HG03457 (cell line): ENCODE measurements around the gene TCHP.
"Not testable (repeated sequence)": the region's sequence is repeated elsewhere in the genome, so short reads cannot be mapped to it uniquely, and the experiment has no call there.

Source experiments
- ATAC-seq: cut with Tn5 transposase; IDR thresholded peaks from one replicate; pipeline ENCODE4 v1.9.1; 2021; ENCODE audit warnings: moderate number of reproducible peaks; ENCODE audit not compliant: unreplicated experiment

TCHP gene

DNA sequence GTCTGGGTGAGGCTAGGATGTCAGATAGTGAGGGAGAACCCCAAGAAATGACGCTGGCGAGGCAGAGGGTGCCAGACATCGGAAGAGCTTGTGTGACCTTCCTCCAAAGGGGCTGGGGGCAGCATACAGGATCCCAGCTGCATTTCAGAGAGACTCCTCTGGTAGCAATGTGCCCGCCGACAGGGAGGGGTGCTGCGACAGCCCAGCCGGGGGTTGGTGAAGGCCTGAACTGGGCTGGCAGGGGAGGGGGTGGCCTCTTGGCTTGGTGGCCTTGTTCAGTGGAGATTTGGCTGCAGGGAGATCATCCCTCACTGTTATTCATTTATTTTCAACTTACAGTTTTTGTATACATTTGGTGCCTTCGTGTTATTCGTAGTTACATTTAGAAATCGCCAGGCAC lies 5.2 kb downstream of the TCHP start:
- no peak for ATAC-seq

DNA sequence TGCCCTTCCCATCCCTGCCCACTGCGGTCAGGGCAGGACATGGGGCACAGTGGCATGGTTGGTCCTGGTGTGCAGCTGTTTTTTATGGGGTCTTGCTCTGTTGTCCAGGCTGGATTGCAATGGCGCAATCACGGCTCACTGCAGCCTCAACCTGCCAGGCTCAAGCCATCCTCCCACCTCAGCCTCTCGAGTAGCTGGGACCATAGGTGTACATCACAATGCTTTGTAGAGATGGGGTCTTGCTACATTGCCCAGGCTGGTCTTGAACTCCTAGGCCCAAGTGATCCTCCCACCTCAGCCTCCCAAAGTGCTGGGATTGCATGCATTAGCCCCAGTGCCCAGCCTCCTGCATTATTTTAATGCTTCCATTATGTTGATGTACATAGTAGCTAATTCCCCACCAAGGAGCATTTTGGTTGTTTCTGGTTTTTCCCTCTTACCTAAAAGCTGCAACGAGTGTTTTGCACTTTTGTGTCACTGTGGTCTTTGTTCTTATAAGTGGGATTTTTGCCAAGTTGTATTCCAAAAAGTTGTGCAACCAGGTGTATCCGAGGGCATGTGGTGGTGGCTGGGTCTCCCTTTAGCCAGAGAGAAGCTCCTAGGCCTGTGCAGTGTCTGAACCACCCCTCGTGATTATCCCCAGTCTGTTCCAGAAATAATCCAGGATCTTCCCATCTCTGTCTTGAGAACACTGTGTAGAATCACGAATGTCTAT lies 10.3 kb downstream of the TCHP start:
- ATAC-seq: no peak

DNA sequence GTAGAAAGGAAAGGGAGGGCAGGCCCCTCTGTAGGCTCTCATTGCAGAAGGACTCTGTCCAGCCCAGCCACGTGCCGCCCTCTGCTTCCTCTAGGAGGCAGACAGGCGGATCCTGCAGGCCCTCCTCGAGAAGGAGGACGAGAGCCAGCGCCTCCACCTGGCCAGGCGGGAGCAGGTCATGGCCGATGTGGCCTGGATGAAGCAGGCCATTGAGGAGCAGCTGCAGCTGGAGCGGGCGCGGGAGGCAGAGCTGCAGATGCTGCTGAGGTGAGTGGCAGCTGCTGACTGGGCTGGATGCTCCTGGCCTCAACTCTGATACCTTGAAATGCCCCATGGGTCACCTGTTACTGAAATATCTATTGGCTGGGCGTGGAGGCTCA lies 10.9 kb downstream of the TCHP start:
- ATAC-seq: no peak

GRCh38 chr12:109912855-109913321 lies 12.8 kb downstream of the TCHP start:
- ATAC-seq: no peak

DNA sequence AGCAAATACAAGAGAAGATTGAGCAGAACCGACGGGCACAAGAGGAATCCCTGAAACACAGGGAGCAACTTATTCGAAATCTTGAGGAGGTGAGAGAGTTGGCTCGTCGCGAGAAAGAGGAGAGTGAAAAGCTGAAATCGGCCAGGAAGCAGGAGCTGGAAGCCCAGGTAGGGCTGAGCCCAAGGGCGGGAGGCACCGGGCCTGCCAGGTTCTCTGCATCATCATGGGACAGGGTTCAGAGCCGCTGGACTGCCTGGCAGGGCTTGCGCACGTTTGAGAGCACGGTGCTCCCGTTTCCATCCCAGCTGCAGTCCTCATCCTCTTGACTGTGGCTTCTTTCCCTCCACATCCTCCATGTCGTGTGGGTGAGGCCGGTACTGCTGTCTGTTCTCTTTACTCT lies 14.4 kb downstream of the TCHP start:
- ATAC-seq: no peak

DNA sequence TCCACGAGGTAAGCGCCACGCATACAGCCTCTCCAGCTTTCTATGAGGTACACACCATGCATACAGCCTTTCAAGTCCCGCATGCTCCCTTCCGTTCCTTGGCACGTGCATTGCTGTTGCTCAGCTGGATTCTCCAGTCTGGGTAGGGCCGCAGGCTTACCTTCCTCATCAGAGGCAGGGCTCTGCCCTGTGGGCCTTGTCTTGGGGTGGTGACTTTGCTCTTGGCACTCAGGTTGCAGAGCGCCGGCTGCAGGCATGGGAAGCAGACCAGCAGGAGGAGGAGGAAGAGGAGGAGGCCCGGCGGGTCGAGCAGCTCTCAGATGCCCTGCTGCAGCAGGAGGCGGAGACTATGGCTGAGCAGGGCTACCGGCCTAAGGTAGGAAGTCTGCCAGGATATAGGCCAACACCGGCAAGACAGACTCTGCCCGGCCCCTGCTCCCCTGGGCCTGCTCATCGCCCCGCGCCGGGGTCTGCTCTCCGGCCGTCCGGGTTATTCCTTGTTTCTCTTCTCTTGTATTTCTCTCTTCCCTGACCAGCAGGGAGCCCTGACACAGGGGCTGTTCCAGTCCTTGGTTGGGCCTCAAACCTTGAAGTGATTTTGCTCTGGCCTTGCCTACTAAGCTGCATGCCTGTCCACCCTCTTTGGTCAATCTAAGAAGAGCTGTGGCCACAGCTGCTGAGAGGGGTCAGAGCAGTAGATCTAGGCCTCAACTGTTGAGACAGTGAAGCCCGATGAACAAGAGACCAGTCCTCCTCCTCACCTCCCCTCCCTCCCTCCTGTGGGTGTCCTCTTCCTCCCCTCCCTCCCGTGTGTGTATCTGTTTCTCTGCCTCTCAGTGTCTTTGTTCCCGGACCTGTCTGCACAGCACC lies 15.3 kb downstream of the TCHP start:
- no peak for ATAC-seq

DNA sequence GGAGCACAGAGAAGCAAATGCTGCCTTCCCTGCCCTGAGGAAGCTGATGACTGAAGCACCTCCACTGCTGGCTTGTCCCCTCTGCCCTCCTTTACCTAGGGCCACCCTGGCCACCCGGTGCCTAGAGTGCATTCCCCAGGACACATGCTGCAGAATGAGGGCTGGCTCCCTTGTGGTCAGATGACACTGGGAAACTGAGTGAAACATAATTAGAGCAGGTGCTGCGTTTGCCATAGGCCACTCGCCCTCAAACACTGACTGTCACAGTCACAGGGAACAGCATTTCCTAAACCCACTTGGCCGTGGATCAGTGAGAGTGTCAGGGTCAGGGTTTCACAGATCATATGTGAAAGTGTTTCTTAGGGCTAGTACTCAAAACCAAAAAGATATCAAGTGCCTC lies 16.0 kb downstream of the TCHP start:
- ATAC-seq: no peak

- no peak for ATAC-seq
Measured at GRCh38 chr12:109919456-109919855, 19.4 kb downstream of the TCHP start.

DNA sequence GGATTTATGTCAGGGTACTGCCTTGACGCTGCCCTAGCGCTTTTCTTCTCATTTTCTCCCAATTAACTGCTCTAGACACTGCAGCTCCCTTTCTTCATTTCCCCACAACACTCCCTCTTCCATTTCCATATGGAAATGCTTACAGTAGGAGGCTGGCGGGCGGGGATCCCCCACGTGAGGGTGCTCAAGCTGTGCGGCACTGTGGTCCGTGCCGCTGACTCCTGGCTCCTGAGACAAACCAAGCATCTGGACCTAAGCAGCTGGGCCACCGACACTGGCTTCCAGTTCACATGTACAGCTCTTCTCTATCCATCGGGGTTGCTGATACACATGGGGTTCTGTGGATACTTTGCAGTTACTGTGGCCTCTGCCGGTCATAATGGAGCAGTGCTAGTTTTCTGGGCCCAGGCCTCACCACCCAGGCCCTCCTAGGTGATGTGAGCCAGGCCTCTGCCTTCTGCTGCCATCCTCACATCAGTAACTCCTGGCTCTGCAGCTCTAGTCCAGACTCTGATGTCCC lies 20.2 kb downstream of the TCHP start:
- no peak for ATAC-seq

- ATAC-seq: no peak
Measured at GRCh38 chr12:109921982-109922381, 21.9 kb downstream of the TCHP start.

- ATAC-seq: no peak
Measured at GRCh38 chr12:109923038-109923437, 23.0 kb downstream of the TCHP start.

DNA sequence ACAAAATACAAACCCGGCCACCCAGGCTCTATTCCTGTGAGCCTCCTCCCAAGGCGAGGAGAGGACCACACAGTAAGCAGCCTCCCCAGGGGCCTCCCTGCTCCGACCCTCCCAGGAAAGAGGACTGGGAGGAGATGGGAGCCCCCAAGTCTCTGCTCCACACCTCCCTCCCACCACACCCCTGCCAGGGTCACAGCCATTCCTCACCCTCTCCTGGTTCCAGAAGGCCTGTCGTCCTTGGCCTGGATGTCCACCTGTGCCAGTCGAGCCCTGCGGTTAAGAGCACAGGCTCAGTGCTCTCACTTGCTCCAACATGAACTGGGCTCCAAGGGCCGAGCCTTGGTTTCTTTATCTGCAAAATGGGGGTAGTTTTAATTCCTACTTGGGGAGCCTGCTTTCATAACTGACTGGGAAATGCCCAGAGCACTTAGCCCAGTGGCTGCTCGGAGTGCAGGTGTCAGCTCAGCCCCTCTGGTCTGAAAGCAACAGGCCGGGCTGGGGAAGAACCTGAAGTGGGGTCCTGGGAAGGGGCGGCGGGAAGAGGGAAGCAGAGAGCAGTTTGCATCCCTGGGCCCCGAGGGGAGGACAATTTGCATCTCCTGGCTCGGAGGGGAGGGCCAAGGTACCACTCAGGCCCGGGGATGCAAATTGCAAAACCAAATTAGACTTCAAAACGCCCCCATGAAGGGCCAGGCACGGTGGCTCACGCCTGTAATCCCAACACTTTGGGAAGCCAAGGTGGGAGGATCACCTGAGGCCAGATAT lies 23.6 kb downstream of the TCHP start:
- ATAC-seq: no peak

DNA sequence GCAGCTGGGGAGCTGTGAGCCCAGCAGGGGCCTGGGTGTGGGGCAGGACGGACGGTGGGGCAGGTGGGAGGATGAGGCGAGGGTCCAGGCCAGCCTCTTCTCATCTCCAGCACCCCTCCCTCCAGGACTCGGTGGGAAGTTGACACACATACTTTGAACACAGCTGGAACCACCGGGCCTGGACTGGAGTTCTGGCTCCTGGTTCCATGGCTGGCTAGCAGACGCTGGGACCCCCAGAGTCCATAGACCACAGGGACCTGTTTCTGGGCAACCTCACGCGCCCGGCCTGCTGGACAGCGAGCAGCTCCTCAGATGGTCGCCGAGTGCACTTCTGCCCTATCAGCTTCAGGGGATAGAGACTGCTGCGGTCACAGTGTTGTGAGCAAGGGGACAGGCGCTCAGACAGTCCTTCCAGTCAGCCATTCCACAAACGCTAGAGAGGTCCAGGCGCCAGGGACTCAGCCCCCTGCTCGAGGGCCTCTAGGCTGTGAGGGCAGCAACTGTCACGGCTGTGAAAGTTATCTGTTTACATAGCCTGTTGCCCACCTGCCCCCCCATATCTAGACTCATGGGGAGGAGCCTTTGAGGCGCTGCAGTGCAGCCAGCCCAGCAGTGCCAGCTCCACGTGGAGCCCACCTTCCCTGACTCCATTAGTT lies 25.2 kb downstream of the TCHP start:
- no peak for ATAC-seq

DNA sequence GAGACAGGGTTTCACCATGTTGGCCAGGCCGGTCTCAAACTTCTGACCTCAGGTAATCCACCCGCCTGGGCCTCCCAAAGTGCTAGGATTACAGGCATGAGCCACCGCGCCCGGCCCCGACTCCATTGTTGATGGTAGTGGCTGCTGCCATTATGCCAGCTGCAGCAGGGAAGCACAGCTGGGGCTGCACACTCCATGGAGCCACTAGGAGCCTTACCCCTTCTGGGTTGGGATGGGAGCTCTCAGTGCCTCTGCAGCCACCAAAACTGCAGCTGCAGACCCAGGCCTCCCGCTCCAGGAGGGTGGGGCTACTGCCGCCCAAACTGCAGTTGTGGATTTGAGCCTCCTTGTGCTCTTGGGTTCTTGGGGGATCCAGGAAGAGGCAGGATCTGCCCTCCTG lies 25.9 kb downstream of the TCHP start:
- no peak for ATAC-seq

DNA sequence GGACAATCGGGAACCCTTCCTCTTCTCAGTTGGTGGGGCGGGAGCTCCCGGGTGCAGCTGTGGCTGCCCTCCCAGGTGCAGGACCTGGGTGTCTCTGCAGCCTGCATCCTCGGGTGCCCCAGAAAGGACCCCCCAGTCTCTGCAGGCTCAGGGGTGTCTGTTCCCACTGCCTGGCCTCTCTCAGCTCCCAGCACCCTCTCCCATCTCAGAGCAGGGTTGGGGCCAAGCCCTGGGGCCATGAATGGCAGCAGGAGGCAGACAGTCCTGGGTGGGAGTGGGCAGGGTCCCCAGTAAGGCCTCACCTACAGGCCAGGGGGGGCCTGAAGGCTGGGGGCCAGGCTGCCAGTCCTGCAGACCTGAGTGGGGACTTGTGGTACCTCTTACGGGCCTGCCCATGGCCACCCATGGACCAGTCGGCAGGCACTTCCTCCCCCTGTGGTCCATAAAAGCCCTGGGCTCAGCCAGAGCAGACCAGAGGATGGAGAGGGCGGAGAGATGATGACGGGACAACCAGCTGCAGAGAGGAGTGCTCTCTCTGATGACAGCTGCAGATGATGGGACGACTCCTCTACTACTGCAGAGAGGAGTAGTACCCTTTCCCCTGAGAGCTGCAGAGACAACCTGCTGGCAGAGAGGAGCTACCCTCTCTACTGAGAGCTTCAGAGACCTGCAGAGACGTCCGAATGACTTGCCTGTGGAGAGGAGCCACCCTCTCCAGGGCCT lies 26.6 kb downstream of the TCHP start:
- ATAC-seq: no peak

- no peak for ATAC-seq
Measured at GRCh38 chr12:109927622-109928021, 27.5 kb downstream of the TCHP start.

DNA sequence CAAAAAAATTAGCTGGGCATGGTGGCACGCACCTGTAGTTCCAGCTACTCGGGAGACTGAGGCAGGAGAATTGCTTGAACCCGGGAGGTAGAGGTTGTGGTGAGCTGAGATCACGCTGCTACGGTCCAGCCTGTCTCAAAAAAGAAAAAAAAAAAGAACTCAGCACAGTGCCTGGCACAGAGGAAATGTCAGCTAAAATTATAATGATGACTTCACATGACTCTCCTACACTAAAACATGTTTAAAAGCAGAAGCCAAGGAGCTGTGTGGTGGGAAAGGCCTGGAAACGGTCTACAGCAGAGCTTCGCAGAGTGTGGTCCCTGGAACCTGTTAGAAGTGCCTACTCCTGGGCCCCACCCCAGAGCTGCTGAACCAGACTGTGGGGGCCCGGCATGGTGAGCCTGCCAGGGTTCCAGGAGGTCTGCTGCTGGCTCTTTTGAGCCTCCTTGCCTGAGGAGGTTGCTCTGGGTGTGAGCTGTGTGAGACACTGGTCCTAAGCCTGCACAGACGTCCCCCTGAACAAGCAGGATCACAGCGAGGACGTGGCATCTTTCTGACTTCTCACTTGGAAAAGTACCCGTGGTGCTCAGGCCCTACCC lies 28.1 kb downstream of the TCHP start:
- no peak for ATAC-seq

DNA sequence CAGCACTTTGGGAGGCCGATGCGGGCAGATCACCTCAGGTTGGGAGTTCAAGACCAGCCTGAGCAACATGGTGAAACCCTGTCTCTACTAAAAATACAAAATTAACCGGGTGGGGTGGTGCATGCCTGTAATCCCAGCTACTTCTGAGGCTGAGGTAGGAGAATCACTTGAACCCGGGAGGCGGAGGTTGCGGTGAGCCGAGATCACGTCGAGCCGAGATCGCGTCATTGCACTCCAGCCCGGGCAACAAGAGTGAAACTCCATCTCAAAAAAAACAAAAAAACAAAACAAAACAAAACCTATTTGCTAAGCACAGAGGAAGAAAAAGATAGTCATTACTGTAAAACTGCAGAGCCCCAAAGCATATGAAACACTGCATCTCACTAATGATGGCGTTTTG lies 29.3 kb downstream of the TCHP start:
- not testable (repeated sequence) for ATAC-seq

- no peak for ATAC-seq
Measured at GRCh38 chr12:109930028-109930800, 30.1 kb downstream of the TCHP start.
